ENCODE data around the gene SCG2. TPM values are rescaled to one million over a fixed set of nuclear protein-coding genes. Genes with fewer than 3 reads are reported as not detected.
"Not testable (repeated sequence)": the region's sequence is repeated elsewhere in the genome, so short reads cannot be mapped to it uniquely, and the experiment has no call there.

The SCG2 gene
- total RNA-seq, 1 experiment from 2014 or later = not detected

GRCh38 chr2:223592689-223593088 lies 9.5 kb downstream of the SCG2 start:
- not testable (repeated sequence) for H2AFZ ChIP-seq (ENCODE audit: low read length); H3K4me1 ChIP-seq (ENCODE audit: low read length); H3K27me3 ChIP-seq (ENCODE audit: low read length); H3K9me2 ChIP-seq (replicated peaks; ENCODE audit: insufficient read depth, low read length); H3K36me3 ChIP-seq (ENCODE audit: insufficient read depth, low read length); H3K27ac ChIP-seq (ENCODE audit: low read length); DNase-seq; H3K79me2 ChIP-seq (ENCODE audit: low read length); H3K4me3 ChIP-seq (ENCODE audit: low read length); H3K4me2 ChIP-seq (ENCODE audit: low read depth, low read length, poor library complexity, severe bottlenecking); H3K9me3 ChIP-seq (ENCODE audit: low read length); H4K20me1 ChIP-seq (ENCODE audit: insufficient read depth, low read depth, low read length); H3K9ac ChIP-seq (ENCODE audit: low read length)

GRCh38 chr2:223591596-223591995 lies 10.6 kb downstream of the SCG2 start:
- no peak overlapping the region for H3K4me2 ChIP-seq (ENCODE audit: low read depth, low read length, poor library complexity, severe bottlenecking)
- H3K9me2 ChIP-seq (replicated peaks; ENCODE audit: insufficient read depth, low read length) = no peaks in the 10 kb centered on the region
- no peak for DNase-seq
- no peaks in the 10 kb centered on the region for H3K27me3 ChIP-seq (ENCODE audit: low read length)
- no peaks in the 10 kb centered on the region for H3K4me1 ChIP-seq (ENCODE audit: low read length)
- no peaks in the 10 kb centered on the region for H3K79me2 ChIP-seq (ENCODE audit: low read length)
- H2AFZ ChIP-seq (ENCODE audit: low read length) = no peak overlapping the region
- no peak overlapping the region for H3K27ac ChIP-seq (ENCODE audit: low read length)
- H3K9me3 ChIP-seq (ENCODE audit: low read length) = no peaks in the 10 kb centered on the region
- no peaks in the 10 kb centered on the region for H4K20me1 ChIP-seq (ENCODE audit: insufficient read depth, low read depth, low read length)
- no peaks in the 10 kb centered on the region for H3K36me3 ChIP-seq (ENCODE audit: insufficient read depth, low read length)
- H3K4me3 ChIP-seq (ENCODE audit: low read length) = no peak overlapping the region
- H3K9ac ChIP-seq (ENCODE audit: low read length) = no peak overlapping the region

- H3K9me3 ChIP-seq (ENCODE audit: low read length) = no peaks in the 10 kb centered on the region
- no peak overlapping the region for H3K4me3 ChIP-seq (ENCODE audit: low read length)
- H3K4me2 ChIP-seq (ENCODE audit: low read depth, low read length, poor library complexity, severe bottlenecking) = no peak overlapping the region
Measured at GRCh38 chr2:223590964-223591363, 11.2 kb downstream of the SCG2 start.

GRCh38 chr2:223589901-223590300 lies 12.3 kb downstream of the SCG2 start:
- DNase-seq = no peak
- no peak overlapping the region for H3K4me3 ChIP-seq (ENCODE audit: low read length)
- no peaks in the 10 kb centered on the region for H3K27me3 ChIP-seq (ENCODE audit: low read length)
- H3K9ac ChIP-seq (ENCODE audit: low read length) = no peak overlapping the region
- no peaks in the 10 kb centered on the region for H3K36me3 ChIP-seq (ENCODE audit: insufficient read depth, low read length)
- H3K4me2 ChIP-seq (ENCODE audit: low read depth, low read length, poor library complexity, severe bottlenecking) = no peak overlapping the region
- no peak overlapping the region for H3K27ac ChIP-seq (ENCODE audit: low read length)
- no peaks in the 10 kb centered on the region for H3K9me3 ChIP-seq (ENCODE audit: low read length)
- no peaks in the 10 kb centered on the region for H3K4me1 ChIP-seq (ENCODE audit: low read length)
- no peak overlapping the region for H2AFZ ChIP-seq (ENCODE audit: low read length)
- H3K79me2 ChIP-seq (ENCODE audit: low read length) = no peaks in the 10 kb centered on the region
- H4K20me1 ChIP-seq (ENCODE audit: insufficient read depth, low read depth, low read length) = no peaks in the 10 kb centered on the region
- no peaks in the 10 kb centered on the region for H3K9me2 ChIP-seq (replicated peaks; ENCODE audit: insufficient read depth, low read length)

More at GRCh38 chr2:223590964-223591363, 11.2 kb downstream of the SCG2 start:
- no peak for DNase-seq
- no peaks in the 10 kb centered on the region for H4K20me1 ChIP-seq (ENCODE audit: insufficient read depth, low read depth, low read length)
- no peak overlapping the region for H2AFZ ChIP-seq (ENCODE audit: low read length)
- no peaks in the 10 kb centered on the region for H3K79me2 ChIP-seq (ENCODE audit: low read length)
- no peaks in the 10 kb centered on the region for H3K9me2 ChIP-seq (replicated peaks; ENCODE audit: insufficient read depth, low read length)
- no peaks in the 10 kb centered on the region for H3K36me3 ChIP-seq (ENCODE audit: insufficient read depth, low read length)
- H3K27me3 ChIP-seq (ENCODE audit: low read length) = no peaks in the 10 kb centered on the region
- H3K4me1 ChIP-seq (ENCODE audit: low read length) = no peaks in the 10 kb centered on the region
- no peak overlapping the region for H3K27ac ChIP-seq (ENCODE audit: low read length)
- H3K9ac ChIP-seq (ENCODE audit: low read length) = no peak overlapping the region

- no peak overlapping the region for H3K9ac ChIP-seq (ENCODE audit: low read length)
- H3K9me2 ChIP-seq (replicated peaks; ENCODE audit: insufficient read depth, low read length) = 0 out of 2 replicates have a peak, but pooled peaks cover 3% of the 10 kb centered on the region
- H4K20me1 ChIP-seq (ENCODE audit: insufficient read depth, low read depth, low read length) = no peaks in the 10 kb centered on the region
- no peak for DNase-seq
- no peaks in the 10 kb centered on the region for H3K27me3 ChIP-seq (ENCODE audit: low read length)
- H3K4me2 ChIP-seq (ENCODE audit: low read depth, low read length, poor library complexity, severe bottlenecking) = no peak overlapping the region
- H3K9me3 ChIP-seq (ENCODE audit: low read length) = no peaks in the 10 kb centered on the region
- H2AFZ ChIP-seq (ENCODE audit: low read length) = no peak overlapping the region
- no peaks in the 10 kb centered on the region for H3K36me3 ChIP-seq (ENCODE audit: insufficient read depth, low read length)
- H3K27ac ChIP-seq (ENCODE audit: low read length) = no peak overlapping the region
- H3K4me3 ChIP-seq (ENCODE audit: low read length) = no peak overlapping the region
- H3K4me1 ChIP-seq (ENCODE audit: low read length) = no peaks in the 10 kb centered on the region
- no peaks in the 10 kb centered on the region for H3K79me2 ChIP-seq (ENCODE audit: low read length)
Measured at GRCh38 chr2:223588251-223588650, 13.9 kb downstream of the SCG2 start.

- no peaks in the 10 kb centered on the region for H3K79me2 ChIP-seq (ENCODE audit: low read length)
- H3K9ac ChIP-seq (ENCODE audit: low read length) = no peak overlapping the region
- no peak overlapping the region for H2AFZ ChIP-seq (ENCODE audit: low read length)
- H3K4me3 ChIP-seq (ENCODE audit: low read length) = no peak overlapping the region
- no peak overlapping the region for H3K27ac ChIP-seq (ENCODE audit: low read length)
- H3K9me2 ChIP-seq (replicated peaks; ENCODE audit: insufficient read depth, low read length) = 0 out of 2 replicates have a peak, but pooled peaks cover 3% of the 10 kb centered on the region
- H3K9me3 ChIP-seq (ENCODE audit: low read length) = no peaks in the 10 kb centered on the region
- H3K36me3 ChIP-seq (ENCODE audit: insufficient read depth, low read length) = no peaks in the 10 kb centered on the region
- H3K27me3 ChIP-seq (ENCODE audit: low read length) = no peaks in the 10 kb centered on the region
- no peaks in the 10 kb centered on the region for H4K20me1 ChIP-seq (ENCODE audit: insufficient read depth, low read depth, low read length)
- H3K4me2 ChIP-seq (ENCODE audit: low read depth, low read length, poor library complexity, severe bottlenecking) = no peak overlapping the region
- DNase-seq = no peak
- no peaks in the 10 kb centered on the region for H3K4me1 ChIP-seq (ENCODE audit: low read length)
Measured at GRCh38 chr2:223587301-223587700, 14.9 kb downstream of the SCG2 start.

GRCh38 chr2:223586261-223586660 lies 15.9 kb downstream of the SCG2 start:
- Histone ChIP-seq H3K9me3 (ENCODE audit: low read length) (no peaks in the 10 kb centered on the region), H3K4me2 (ENCODE audit: low read depth, low read length, poor library complexity, severe bottlenecking) (no peak overlapping the region), H3K9me2 (replicated peaks; ENCODE audit: insufficient read depth, low read length) (0 out of 2 replicates have a peak, but pooled peaks cover 3% of the 10 kb centered on the region), H3K4me3 (ENCODE audit: low read length) (no peak overlapping the region), H4K20me1 (ENCODE audit: insufficient read depth, low read depth, low read length) (no peaks in the 10 kb centered on the region), H3K79me2 (ENCODE audit: low read length) (no peaks in the 10 kb centered on the region), H3K27ac (ENCODE audit: low read length) (no peak overlapping the region), H3K27me3 (ENCODE audit: low read length) (no peaks in the 10 kb centered on the region), H3K36me3 (ENCODE audit: insufficient read depth, low read length) (no peaks in the 10 kb centered on the region), H2AFZ (ENCODE audit: low read length) (no peak overlapping the region), H3K9ac (ENCODE audit: low read length) (no peak overlapping the region), H3K4me1 (ENCODE audit: low read length) (no peaks in the 10 kb centered on the region)
- DNase-seq = no peak

GRCh38 chr2:223585666-223586065 lies 16.5 kb downstream of the SCG2 start:
- Histone ChIP-seq H3K4me2 (ENCODE audit: low read depth, low read length, poor library complexity, severe bottlenecking) (no peak overlapping the region), H3K9me2 (replicated peaks; ENCODE audit: insufficient read depth, low read length) (0 out of 2 replicates have a peak, but pooled peaks cover 3% of the 10 kb centered on the region), H3K9me3 (ENCODE audit: low read length) (no peaks in the 10 kb centered on the region), H3K4me1 (ENCODE audit: low read length) (no peaks in the 10 kb centered on the region), H3K27me3 (ENCODE audit: low read length) (no peaks in the 10 kb centered on the region), H3K4me3 (ENCODE audit: low read length) (no peak overlapping the region), H2AFZ (ENCODE audit: low read length) (no peak overlapping the region), H3K36me3 (ENCODE audit: insufficient read depth, low read length) (no peaks in the 10 kb centered on the region), H3K79me2 (ENCODE audit: low read length) (no peaks in the 10 kb centered on the region), H3K9ac (ENCODE audit: low read length) (no peak overlapping the region), H3K27ac (ENCODE audit: low read length) (no peak overlapping the region), H4K20me1 (ENCODE audit: insufficient read depth, low read depth, low read length) (no peaks in the 10 kb centered on the region)
- DNase-seq = no peak

GRCh38 chr2:223582001-223582400 lies 20.2 kb downstream of the SCG2 start:
- Histone ChIP-seq H3K9me2 (replicated peaks; ENCODE audit: insufficient read depth, low read length) (0 out of 2 replicates have a peak, but pooled peaks cover 3% of the 10 kb centered on the region), H3K27ac (ENCODE audit: low read length) (no peak overlapping the region), H3K4me2 (ENCODE audit: low read depth, low read length, poor library complexity, severe bottlenecking) (no peak overlapping the region), H3K36me3 (ENCODE audit: insufficient read depth, low read length) (no peaks in the 10 kb centered on the region), H3K4me3 (ENCODE audit: low read length) (no peak overlapping the region), H3K27me3 (ENCODE audit: low read length) (no peaks in the 10 kb centered on the region), H2AFZ (ENCODE audit: low read length) (no peak overlapping the region), H3K4me1 (ENCODE audit: low read length) (no peaks in the 10 kb centered on the region), H4K20me1 (ENCODE audit: insufficient read depth, low read depth, low read length) (no peaks in the 10 kb centered on the region), H3K9me3 (ENCODE audit: low read length) (no peaks in the 10 kb centered on the region), H3K9ac (ENCODE audit: low read length) (no peak overlapping the region), H3K79me2 (ENCODE audit: low read length) (no peaks in the 10 kb centered on the region)
- DNase-seq = no peak

Measured in Karpas-422 (cell line).